Stimulated activated CD8-positive, alpha-beta memory T cell treated with anti-CD3 and anti-CD28 coated beads, Interleukin-12 subunit alpha, Interleukin-12 subunit beta, amount 100 ng/mL, for 24 hours (primary cell): Measurements from ENCODE around the gene CNFN.

Source experiments
- DNase-seq: peaks from one replicate; pipeline ENCODE4 v3.0.0-alpha.2; 2020; ENCODE audit errors: extremely low read depth

CNFN gene

GRCh38 chr19:42375415-42376176 is 14.5 kb downstream of the CNFN start:
- no peak for DNase-seq

- no peak for DNase-seq
Observed at GRCh38 chr19:42374826-42375376, 15.2 kb downstream of the CNFN start.

GRCh38 chr19:42370626-42371175 is 19.4 kb downstream of the CNFN start:
- DNase-seq: no peak

GRCh38 chr19:42370068-42370520 is 20.0 kb downstream of the CNFN start:
- no peak for DNase-seq

- no peak for DNase-seq
Observed at GRCh38 chr19:42369433-42370067, 20.5 kb downstream of the CNFN start.

GRCh38 chr19:42368765-42369164 is 21.3 kb downstream of the CNFN start:
- no peak for DNase-seq

- DNase-seq: no peak
Observed at GRCh38 chr19:42368360-42368759, 21.7 kb downstream of the CNFN start.

- DNase-seq: no peak
Observed at GRCh38 chr19:42367929-42368328, 22.2 kb downstream of the CNFN start.

- no peak for DNase-seq
Observed at GRCh38 chr19:42366673-42367072, 23.4 kb downstream of the CNFN start.

GRCh38 chr19:42363614-42364346 is 26.3 kb downstream of the CNFN start:
- DNase-seq: no peak

- DNase-seq: no peak
Observed at GRCh38 chr19:42362891-42363440, 27.1 kb downstream of the CNFN start.

GRCh38 chr19:42362342-42362741 is 27.8 kb downstream of the CNFN start:
- DNase-seq: no peak

GRCh38 chr19:42361545-42361910 is 28.6 kb downstream of the CNFN start:
- no peak for DNase-seq

- no peak for DNase-seq
Observed at GRCh38 chr19:42360787-42361544, 29.1 kb downstream of the CNFN start.

- no peak for DNase-seq
Observed at GRCh38 chr19:42357290-42357689, 32.8 kb downstream of the CNFN start.

- no peak for DNase-seq
Observed at GRCh38 chr19:42356686-42357085, 33.4 kb downstream of the CNFN start.

- no peak for DNase-seq
Observed at GRCh38 chr19:42355896-42356295, 34.2 kb downstream of the CNFN start.

- no peak for DNase-seq
Observed at GRCh38 chr19:42353341-42354015, 36.6 kb downstream of the CNFN start.

- DNase-seq: no peak
Observed at GRCh38 chr19:42352301-42353259, 37.5 kb downstream of the CNFN start.
